Measurements from ENCODE around the gene BEND7.

GRCh38 chr10:13397052-13397451 lies 131.8 kb downstream of the BEND7 start:
- TF ChIP-seq CTCF (IDR thresholded peaks at IDR 0.05 in 2 of 3, conservative IDR thresholded peaks at IDR 0.05 in 1 of 3; ENCODE audit: insufficient read depth in 2 of 3, low read depth in 1 of 3, low read length in 3 of 3) (no peak), SOX6 (IDR thresholded peaks at IDR 0.05) (no peak), BRF1 (IDR thresholded peaks at IDR 0.05; ENCODE audit: borderline replicate concordance, extremely low read depth, insufficient read length) (no peak), ATF2 (CRISPR knock-in tag; IDR thresholded peaks at IDR 0.05) (no peak)

All from K562 (cell line).